T-cell (primary cell): ENCODE data around the gene SHROOM3. TPM values are rescaled to one million over a fixed set of nuclear protein-coding genes. Genes with fewer than 3 reads are reported as not detected.

Source experiments
- ATAC-seq, 4 experiments: fragments of 200-7000 bp in 3 of 4; fragments of 150-1000 bp in 1 of 4; cut with Tn5 transposase; replicated peaks in 1 of 4; 1 replicate in 3 of 4; 2 replicates in 1 of 4; pipeline ENCODE4 v1.10.0; 2021; ENCODE audit warnings: moderate library complexity in 3 of 4, mild to moderate bottlenecking in 2 of 4, moderate number of reproducible peaks in 1 of 4
- CTCF ChIA-PET, 2 donors: fragments of 300-600 bp; sonication (Branson Sonifier 250); formaldehyde crosslinking; loops; one replicate each; lab custom pipeline; 2022; ENCODE audit warnings: antibody characterized with exemption in 2 of 2; lab: Charles Lee
- POLR2A ChIA-PET, 2 donors: fragments of 300-600 bp; sonication (Branson Sonifier 250); formaldehyde crosslinking; loops; one replicate each; lab custom pipeline; 2022; ENCODE audit warnings: antibody characterized with exemption in 2 of 2; lab: Charles Lee
- DNase-seq, 35 experiments: peaks; one replicate each; pipeline versions ENCODE4 v3.0.0 to v3.0.0-alpha.2; 2013 to 2023
- H3K27ac ChIP-seq: one replicate; pipeline ENCODE4 v1.5.1; 2013; ENCODE audit warnings: low read length
- H3K27me3 ChIP-seq, 2 experiments: replicated peaks in 1 of 2; 1 replicate in 1 of 2; 2 replicates in 1 of 2; pipeline versions ENCODE4 v1.6.1 to v1.7.0; 2013; ENCODE audit warnings: low read length in 1 of 2, mixed read lengths in 1 of 2; ENCODE audit not compliant: control insufficient read depth in 2 of 2, insufficient read depth in 2 of 2; ENCODE audit errors: extremely low read depth in 1 of 2
- H3K36me3 ChIP-seq, 2 donors: 1 replicate in 1 of 2; 2 replicates in 1 of 2; pipeline versions ENCODE4 v1.6.1 to v1.7.0; 2013; ENCODE audit warnings: low read length in 1 of 2; ENCODE audit not compliant: control insufficient read depth in 2 of 2, insufficient read depth in 1 of 2; ENCODE audit errors: extremely low read depth in 1 of 2
- H3K4me1 ChIP-seq, 2 experiments: 1 replicate in 1 of 2; 2 replicates in 1 of 2; pipeline versions ENCODE4 v1.6.1 to v1.7.0; 2013; ENCODE audit warnings: low read length in 2 of 2, mixed read lengths in 1 of 2; ENCODE audit not compliant: insufficient read depth in 2 of 2, control insufficient read depth in 1 of 2; ENCODE audit errors: extremely low read depth in 1 of 2
- H3K4me3 ChIP-seq, 2 donors: 1 replicate in 1 of 2; 2 replicates in 1 of 2; pipeline versions ENCODE4 v1.5.1 to v1.7.0; 2013; ENCODE audit warnings: mild to moderate bottlenecking in 2 of 2, low read length in 1 of 2, moderate library complexity in 1 of 2; ENCODE audit not compliant: control insufficient read depth in 1 of 2; ENCODE audit errors: extremely low read depth in 1 of 2
- H3K9me3 ChIP-seq: 2 replicates; pipeline ENCODE4 v1.7.0; 2013
- H3K27ac Mint-ChIP-seq, 2 donors: one replicate each; pipeline ENCODE4 v1.8.0; 2020 to 2021; ENCODE audit warnings: mild to moderate bottlenecking in 2 of 2, mixed read lengths in 2 of 2
- H3K27me3 Mint-ChIP-seq, 2 donors: one replicate each; pipeline ENCODE4 v1.8.0; 2021 to 2022; ENCODE audit warnings: mixed read lengths in 2 of 2
- H3K36me3 Mint-ChIP-seq: one replicate; pipeline ENCODE4 v1.8.0; 2021; ENCODE audit warnings: mixed read lengths
- H3K4me1 Mint-ChIP-seq, 3 donors: one replicate each; pipeline ENCODE4 v1.8.0; 2020 to 2022; ENCODE audit warnings: mixed read lengths in 3 of 3, mild to moderate bottlenecking in 1 of 3
- H3K4me3 Mint-ChIP-seq, 3 donors: one replicate each; pipeline ENCODE4 v1.8.0; 2020 to 2022; ENCODE audit warnings: mild to moderate bottlenecking in 3 of 3, mixed read lengths in 3 of 3, moderate library complexity in 3 of 3
- H3K9me3 Mint-ChIP-seq, 3 donors: one replicate each; pipeline ENCODE4 v1.8.0; 2020 to 2022; ENCODE audit warnings: mixed read lengths in 3 of 3
- WGBS: methylation state at CpG from one replicate; pipeline ENCODE4 v1.1.5; 2013; ENCODE audit warnings: missing lambda C conversion rate; ENCODE audit not compliant: insufficient coverage; 5-methylcytosine and 5-hydroxymethylcytosine counted together
- total RNA-seq, 35 experiments: library from RNA in 6 of 35; stranded (reverse) in 6 of 35; fragments of 120-200 nt in 1 of 35; gene quantifications; one replicate each; pipeline versions ENCODE4 v1.2.1 to v1.2.4 and lab custom pipeline; 2013 to 2026

Gene SHROOM3
- total RNA-seq, 5 donors from 2014 or later (not counting 1 experiment from before 2014, with no cell fraction given) = 0.22 to 1.1 (median 0.33) TPM; not detected in 2

- Mint-ChIP-seq H3K36me3 (no peaks in the 10 kb centered on the region), H3K4me1 (no peaks in the 10 kb centered on the region), H3K27me3 (peaks cover 3 to 7% of the 10 kb centered on the region in 2 donors), H3K27ac (no peak overlapping the region), H3K9me3 (no peaks in the 10 kb centered on the region), H3K4me3 (no peak overlapping the region)
- Histone ChIP-seq H3K27me3 (no peaks in the 10 kb centered on the region), H3K4me3 (no peak overlapping the region), H3K36me3 (no peaks in the 10 kb centered on the region), H3K9me3 (no peaks in the 10 kb centered on the region), H3K4me1 (no peaks in the 10 kb centered on the region), H3K27ac (no peak overlapping the region)
- DNase-seq (no peak), ATAC-seq (no peak)
- ChIA-PET CTCF (no interaction called here), POLR2A (no interaction called here)
- no CpG with 5 or more reads among the region's 2 CpGs for WGBS
Measured at GRCh38 chr4:76536373-76536689, 101.3 kb downstream of the SHROOM3 start.

DNA sequence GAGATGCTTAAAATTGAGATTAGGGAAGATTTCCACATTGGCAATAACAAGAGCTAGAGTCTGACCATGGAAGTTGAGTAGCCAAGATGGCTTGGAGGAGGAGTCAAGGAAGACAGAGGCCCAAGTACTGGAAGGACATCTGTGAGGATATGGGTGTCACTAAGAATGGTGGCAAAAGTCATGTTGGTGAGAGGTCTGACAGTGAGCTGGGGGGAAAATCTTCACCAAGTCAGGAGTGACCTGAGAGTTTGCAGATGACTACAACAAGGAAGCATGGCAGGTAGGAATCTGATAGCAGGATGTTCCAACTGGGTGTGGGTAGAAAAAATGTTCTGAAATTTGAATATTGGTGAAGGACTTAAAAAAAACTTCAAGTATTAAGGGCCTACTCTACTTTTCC is 103.3 kb downstream of the SHROOM3 start:
- ChIA-PET CTCF (interaction anchor here in 1 of 2 donors (0.5 kb wide), 1 partner anchor 10 kb away, joined by 6 read pairs; no protein-coding TSS in a partner anchor), POLR2A (no interaction called here)
- Mint-ChIP-seq H3K4me3 (no peak overlapping the region), H3K9me3 (no peaks in the 10 kb centered on the region), H3K27me3 (peaks cover 0 to 7% of the 10 kb centered on the region in 2 donors), H3K27ac (no peak overlapping the region), H3K4me1 (no peaks in the 10 kb centered on the region), H3K36me3 (no peaks in the 10 kb centered on the region)
- Histone ChIP-seq H3K27me3 (no peaks in the 10 kb centered on the region), H3K4me1 (no peaks in the 10 kb centered on the region), H3K36me3 (no peaks in the 10 kb centered on the region), H3K27ac (no peak overlapping the region), H3K4me3 (no peak overlapping the region), H3K9me3 (no peaks in the 10 kb centered on the region)
- ATAC-seq (no peak), DNase-seq (no peak)

- WGBS = no CpG with 5 or more reads among the region's 6 CpGs
- H3K9me3 Mint-ChIP-seq = no peaks in the 10 kb centered on the region
- H3K27ac ChIP-seq = no peak overlapping the region
- H3K9me3 ChIP-seq = no peaks in the 10 kb centered on the region
- no peaks in the 10 kb centered on the region for H3K36me3 ChIP-seq
- H3K27me3 Mint-ChIP-seq = peaks cover 0 to 7% of the 10 kb centered on the region in 2 donors
- no peak for ATAC-seq
- ChIA-PET CTCF (no interaction called here), POLR2A (interaction anchor here in 1 of 2 donors (0.6 kb wide), 1 partner anchor 234 kb away, joined by 4 read pairs; no protein-coding TSS in a partner anchor)
- H3K4me1 Mint-ChIP-seq = peaks cover under 1 to 10% (median 3%) of the 10 kb centered on the region in 3 donors
- no peak overlapping the region for H3K27ac Mint-ChIP-seq
- no peak overlapping the region for H3K4me3 Mint-ChIP-seq
- H3K4me1 ChIP-seq = peaks cover 0 to 3% of the 10 kb centered on the region in 2 experiments
- no peaks in the 10 kb centered on the region for H3K27me3 ChIP-seq
- H3K4me3 ChIP-seq = no peak overlapping the region
- H3K36me3 Mint-ChIP-seq = no peaks in the 10 kb centered on the region
- no peak for DNase-seq
Measured at GRCh38 chr4:76539979-76540378, 105.0 kb downstream of the SHROOM3 start.

- WGBS = no CpG with 5 or more reads among the region's 2 CpGs
- Histone ChIP-seq H3K27ac (no peak overlapping the region), H3K9me3 (no peaks in the 10 kb centered on the region), H3K4me3 (no peak overlapping the region), H3K27me3 (no peaks in the 10 kb centered on the region), H3K4me1 (peaks cover 0 to 5% of the 10 kb centered on the region in 2 experiments), H3K36me3 (no peaks in the 10 kb centered on the region)
- H3K4me3 Mint-ChIP-seq = no peak overlapping the region
- ATAC-seq (no peak), DNase-seq (no peak)
- ChIA-PET POLR2A (no interaction called here), CTCF (no interaction called here)
- H3K27ac Mint-ChIP-seq = no peak overlapping the region
- H3K36me3 Mint-ChIP-seq = no peaks in the 10 kb centered on the region
- H3K4me1 Mint-ChIP-seq = peaks cover 6 to 15% (median 8%) of the 10 kb centered on the region in 3 donors
- H3K27me3 Mint-ChIP-seq = peaks cover 0 to 7% of the 10 kb centered on the region in 2 donors
- no peaks in the 10 kb centered on the region for H3K9me3 Mint-ChIP-seq
Measured at GRCh38 chr4:76540486-76540885, 105.5 kb downstream of the SHROOM3 start.

DNA sequence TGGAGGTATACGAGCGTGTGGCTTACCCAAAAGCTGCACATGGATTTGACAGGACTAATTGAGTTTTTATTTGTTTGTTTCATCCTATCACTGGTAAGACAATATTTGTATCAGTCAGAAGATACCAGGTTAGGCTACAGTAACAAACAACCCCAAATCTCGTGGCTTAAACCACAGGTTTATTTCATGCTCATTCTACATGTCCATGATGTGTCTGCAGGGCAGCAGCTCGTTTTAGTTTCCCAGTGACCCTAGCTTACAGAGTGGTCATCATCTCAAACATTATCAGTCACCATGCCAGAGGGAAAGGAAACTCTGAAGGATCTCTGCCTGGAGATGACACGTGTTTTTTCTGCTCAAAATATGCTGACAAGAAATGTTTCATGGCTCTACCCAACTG is 108.3 kb downstream of the SHROOM3 start:
- WGBS = 80% methylated on average over 4 of the region's 5 CpGs
- no peaks in the 10 kb centered on the region for H3K36me3 Mint-ChIP-seq
- POLR2A ChIA-PET = no interaction called here

GRCh38 chr4:76544725-76545124 is 109.7 kb downstream of the SHROOM3 start:
- H3K27ac ChIP-seq = no peak overlapping the region
- no peaks in the 10 kb centered on the region for H3K36me3 Mint-ChIP-seq
- DNase-seq (no peak), ATAC-seq (no peak)
- no peak overlapping the region for H3K4me3 ChIP-seq
- CTCF ChIA-PET = no interaction called here
- H3K9me3 Mint-ChIP-seq = no peaks in the 10 kb centered on the region
- no peak overlapping the region for H3K27ac Mint-ChIP-seq
- H3K4me3 Mint-ChIP-seq = no peak overlapping the region
- peaks cover 0 to 6% of the 10 kb centered on the region in 2 experiments for H3K4me1 ChIP-seq
- peaks cover 1 to 3% of the 10 kb centered on the region in 2 donors for H3K27me3 Mint-ChIP-seq
- H3K27me3 ChIP-seq = no peaks in the 10 kb centered on the region
- peaks cover 8 to 19% (median 11%) of the 10 kb centered on the region in 3 donors for H3K4me1 Mint-ChIP-seq
- POLR2A ChIA-PET = no interaction called here
- H3K36me3 ChIP-seq = no peaks in the 10 kb centered on the region
- H3K9me3 ChIP-seq = no peaks in the 10 kb centered on the region
- 67% methylated on average over 1 of the region's 2 CpGs for WGBS

More for the DNA sequence above, 108.3 kb downstream of the SHROOM3 start:
- Mint-ChIP-seq H3K4me1 (peaks cover 8 to 19% (median 11%) of the 10 kb centered on the region in 3 donors), H3K4me3 (no peak overlapping the region), H3K27ac (no peak overlapping the region), H3K27me3 (peaks cover 1 to 3% of the 10 kb centered on the region in 2 donors), H3K9me3 (no peaks in the 10 kb centered on the region)
- H3K9me3 ChIP-seq = no peaks in the 10 kb centered on the region
- no peak for ATAC-seq
- no peak overlapping the region for H3K4me3 ChIP-seq
- no peaks in the 10 kb centered on the region for H3K36me3 ChIP-seq
- no peak overlapping the region for H3K27ac ChIP-seq
- CTCF ChIA-PET = no interaction called here
- H3K27me3 ChIP-seq = no peaks in the 10 kb centered on the region
- no peak for DNase-seq
- H3K4me1 ChIP-seq = peaks cover 0 to 6% of the 10 kb centered on the region in 2 experiments
